Stimulated activated CD4-positive, alpha-beta T cell treated with anti-CD3 and anti-CD28 coated beads, Interleukin-4, amount 100 ng/mL, for 1 hour (primary cell): ENCODE measurements around the gene ARHGAP15.

Experiments
- DNase-seq: peaks from one replicate; pipeline ENCODE4 v3.0.0-alpha.2; 2020

ARHGAP15 gene

GRCh38 chr2:143802871-143803650 is 673.8 kb downstream of the ARHGAP15 start:
- no peak for DNase-seq

- no peak for DNase-seq
Observed at GRCh38 chr2:143803936-143804335, 674.7 kb downstream of the ARHGAP15 start.

GRCh38 chr2:143805666-143806065 is 676.4 kb downstream of the ARHGAP15 start:
- DNase-seq, result no peak

GRCh38 chr2:143807192-143807591 is 678.0 kb downstream of the ARHGAP15 start:
- no peak for DNase-seq

- no peak for DNase-seq
Observed at GRCh38 chr2:143807671-143808070, 678.5 kb downstream of the ARHGAP15 start.

GRCh38 chr2:143808166-143808565 is 678.9 kb downstream of the ARHGAP15 start:
- no peak for DNase-seq

GRCh38 chr2:143815082-143815481 is 685.9 kb downstream of the ARHGAP15 start:
- DNase-seq, result no peak

GRCh38 chr2:143816916-143817315 is 687.7 kb downstream of the ARHGAP15 start:
- no peak for DNase-seq
